Renal cortex interstitium (tissue), 11 donors: Measurements from ENCODE around the gene GLI3. TPM values are rescaled to one million over a fixed set of nuclear protein-coding genes. Genes with fewer than 3 reads are reported as not detected.
"Not testable (repeated sequence)": the region's sequence is repeated elsewhere in the genome, so short reads cannot be mapped to it uniquely, and the experiment has no call there.

Experiments used
- DNase-seq, 11 donors: peaks; one replicate each; pipeline ENCODE4 v3.0.0-alpha.2; 2013; ENCODE audit warnings: low read depth in 9 of 11, low spot score in 4 of 11; ENCODE audit errors: extremely low read depth in 1 of 11
- polyA plus RNA-seq, 3 donors: library from polyadenylated mRNA; unstranded; fragments of 120-200 nt; gene quantifications; one replicate each; pipeline ENCODE4 v1.2.1, GENCODE V29; 2013; ENCODE audit not compliant: insufficient read length in 3 of 3

The GLI3 gene
- polyA plus RNA-seq, 3 donors: 15.1 to 17.7 (median 16.2) TPM

- no peak for DNase-seq
These were observed 18.8 kb downstream of the GLI3 start for GRCh38 chr7:42218248-42218647.

GRCh38 chr7:42217548-42217947 lies 19.5 kb downstream of the GLI3 start:
- no peak for DNase-seq

- peak in 2 of 11 donors; percentile 63 to 75 for DNase-seq
These were observed 20.0 kb downstream of the GLI3 start for GRCh38 chr7:42217053-42217452.

- no peak for DNase-seq
These were observed 22.8 kb downstream of the GLI3 start for GRCh38 chr7:42214060-42214679.

- DNase-seq: no peak
These were observed 23.9 kb downstream of the GLI3 start for GRCh38 chr7:42213093-42213492.

GRCh38 chr7:42212541-42213090 lies 24.4 kb downstream of the GLI3 start:
- DNase-seq: no peak

- no peak for DNase-seq
These were observed 25.1 kb downstream of the GLI3 start for GRCh38 chr7:42211938-42212337.

- DNase-seq: no peak
These were observed 26.2 kb downstream of the GLI3 start for GRCh38 chr7:42210779-42211178.

GRCh38 chr7:42210333-42210732 lies 26.7 kb downstream of the GLI3 start:
- no peak for DNase-seq

- DNase-seq: not testable (repeated sequence)
These were observed 27.9 kb downstream of the GLI3 start for GRCh38 chr7:42209085-42209484.

GRCh38 chr7:42208572-42208971 lies 28.4 kb downstream of the GLI3 start:
- DNase-seq: no peak

- no peak for DNase-seq
These were observed 29.6 kb downstream of the GLI3 start for GRCh38 chr7:42207420-42207819.

- DNase-seq: no peak
These were observed 33.7 kb downstream of the GLI3 start for GRCh38 chr7:42203336-42203735.

- DNase-seq: no peak
These were observed 34.4 kb downstream of the GLI3 start for GRCh38 chr7:42202601-42203000.

GRCh38 chr7:42198974-42199668 lies 37.9 kb downstream of the GLI3 start:
- DNase-seq: peak in 1 of 11 donors; percentile 21

- no peak for DNase-seq
These were observed 38.7 kb downstream of the GLI3 start for GRCh38 chr7:42198296-42198695.

- DNase-seq: no peak
These were observed 39.6 kb downstream of the GLI3 start for GRCh38 chr7:42197451-42197850.

GRCh38 chr7:42194238-42194637 lies 42.8 kb downstream of the GLI3 start:
- DNase-seq: no peak

GRCh38 chr7:42193471-42194129 lies 43.4 kb downstream of the GLI3 start:
- no peak for DNase-seq

GRCh38 chr7:42192851-42193461 lies 44.1 kb downstream of the GLI3 start:
- DNase-seq: no peak
